ENCODE results near the gene TSEN2.

Gene TSEN2

DNA sequence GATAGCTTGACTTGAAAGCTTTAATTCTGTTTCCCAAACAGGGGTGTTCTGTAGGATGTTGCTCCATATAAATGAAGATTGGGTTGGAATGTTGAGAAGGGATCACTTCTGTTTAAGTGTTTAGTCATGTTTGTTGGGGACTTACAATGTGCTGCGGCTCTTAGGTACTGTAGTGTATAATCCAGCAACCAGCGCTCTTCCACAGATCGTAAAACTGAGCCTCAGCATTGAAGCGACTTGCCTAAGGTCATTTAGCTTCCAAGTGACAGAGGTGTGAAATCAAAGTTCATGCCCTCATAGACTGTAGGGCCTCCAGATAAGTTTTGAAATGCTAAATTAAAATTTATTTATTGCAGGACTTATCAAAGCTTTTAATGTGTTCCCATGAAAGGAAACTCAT lies 74.4 kb downstream of the TSEN2 start:
- Histone ChIP-seq H3K4me3 (ENCODE audit: low read length in 2 of 2) (peak overlapping the region; percentile 10 to 85), H3K4me1 (ENCODE audit: control insufficient read depth in 2 of 2, insufficient read depth in 2 of 2, low read length in 2 of 2) (peaks cover 21% of the 10 kb centered on the region in 2 donors), H3K9ac (ENCODE audit: low read depth in 1 of 2, low read length in 2 of 2) (peak overlapping the region; percentile 1 to 36), H3K36me3 (ENCODE audit: control insufficient read depth in 2 of 2, insufficient read depth in 2 of 2, low read length in 2 of 2) (no peaks in the 10 kb centered on the region), H3K27ac (ENCODE audit: low read depth in 2 of 2, low read length in 2 of 2) (no peak overlapping the region), H3K27me3 (ENCODE audit: control insufficient read depth in 2 of 2, insufficient read depth in 2 of 2, low read length in 2 of 2) (peaks cover 5% of the 10 kb centered on the region in 2 donors), H3K9me3 (ENCODE audit: control insufficient read depth in 2 of 2, low read length in 2 of 2) (no peaks in the 10 kb centered on the region)

- Histone ChIP-seq H3K27ac (ENCODE audit: low read depth in 2 of 2, low read length in 2 of 2) (no peak overlapping the region), H3K9ac (ENCODE audit: low read depth in 1 of 2, low read length in 2 of 2) (no peak overlapping the region), H3K9me3 (ENCODE audit: control insufficient read depth in 2 of 2, low read length in 2 of 2) (no peaks in the 10 kb centered on the region), H3K4me1 (ENCODE audit: control insufficient read depth in 2 of 2, insufficient read depth in 2 of 2, low read length in 2 of 2) (peaks cover 16 to 17% of the 10 kb centered on the region in 2 donors), H3K4me3 (ENCODE audit: low read length in 2 of 2) (no peak overlapping the region), H3K27me3 (ENCODE audit: control insufficient read depth in 2 of 2, insufficient read depth in 2 of 2, low read length in 2 of 2) (no peaks in the 10 kb centered on the region), H3K36me3 (ENCODE audit: control insufficient read depth in 2 of 2, insufficient read depth in 2 of 2, low read length in 2 of 2) (no peaks in the 10 kb centered on the region)
Measured at GRCh38 chr3:12559520-12559919, 75.2 kb downstream of the TSEN2 start.

DNA sequence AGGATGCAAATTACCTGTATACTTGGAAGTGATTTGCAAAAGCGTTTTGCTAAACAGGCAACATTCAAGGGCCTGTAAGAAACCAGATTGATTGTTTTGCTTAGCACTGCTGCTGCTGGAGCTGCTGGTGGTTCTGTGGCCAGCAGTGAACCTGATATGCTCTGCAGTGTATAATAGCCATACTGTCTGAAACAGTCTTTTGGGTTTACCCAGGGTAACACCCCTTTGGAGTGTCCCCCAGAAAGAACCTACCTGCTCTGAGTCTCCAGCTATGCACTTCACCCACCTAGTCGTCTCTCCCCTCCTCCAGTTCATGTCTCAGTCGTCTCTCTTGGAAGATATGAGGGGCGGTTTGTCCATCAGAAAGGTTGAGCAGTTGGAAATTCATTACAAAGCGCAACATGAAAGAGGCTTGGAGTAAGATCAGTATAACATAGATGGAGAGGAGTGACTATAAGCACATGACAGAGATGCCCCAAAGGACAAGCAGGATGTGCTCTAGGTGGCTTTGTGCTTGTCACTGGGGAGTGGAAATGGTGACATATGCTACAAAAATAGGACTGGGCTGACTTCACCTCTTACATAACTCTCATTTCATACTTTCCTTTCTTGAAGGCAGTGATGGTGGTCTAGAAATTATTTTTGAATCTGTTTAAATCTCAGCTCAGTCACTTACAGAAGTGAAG lies 76.4 kb downstream of the TSEN2 start:
- Histone ChIP-seq H3K4me3 (ENCODE audit: low read length in 2 of 2) (no peak overlapping the region), H3K9me3 (ENCODE audit: control insufficient read depth in 2 of 2, low read length in 2 of 2) (no peaks in the 10 kb centered on the region), H3K36me3 (ENCODE audit: control insufficient read depth in 2 of 2, insufficient read depth in 2 of 2, low read length in 2 of 2) (no peaks in the 10 kb centered on the region), H3K9ac (ENCODE audit: low read depth in 1 of 2, low read length in 2 of 2) (no peak overlapping the region), H3K27me3 (ENCODE audit: control insufficient read depth in 2 of 2, insufficient read depth in 2 of 2, low read length in 2 of 2) (no peaks in the 10 kb centered on the region), H3K27ac (ENCODE audit: low read depth in 2 of 2, low read length in 2 of 2) (no peak overlapping the region), H3K4me1 (ENCODE audit: control insufficient read depth in 2 of 2, insufficient read depth in 2 of 2, low read length in 2 of 2) (peaks cover 16 to 17% of the 10 kb centered on the region in 2 donors)

- Histone ChIP-seq H3K4me1 (ENCODE audit: control insufficient read depth in 2 of 2, insufficient read depth in 2 of 2, low read length in 2 of 2) (peaks cover 16% of the 10 kb centered on the region in 2 donors), H3K36me3 (ENCODE audit: control insufficient read depth in 2 of 2, insufficient read depth in 2 of 2, low read length in 2 of 2) (no peaks in the 10 kb centered on the region), H3K27ac (ENCODE audit: low read depth in 2 of 2, low read length in 2 of 2) (no peak overlapping the region), H3K27me3 (ENCODE audit: control insufficient read depth in 2 of 2, insufficient read depth in 2 of 2, low read length in 2 of 2) (no peaks in the 10 kb centered on the region), H3K9ac (ENCODE audit: low read depth in 1 of 2, low read length in 2 of 2) (no peak overlapping the region), H3K9me3 (ENCODE audit: control insufficient read depth in 2 of 2, low read length in 2 of 2) (no peaks in the 10 kb centered on the region), H3K4me3 (ENCODE audit: low read length in 2 of 2) (no peak overlapping the region)
Measured at GRCh38 chr3:12561397-12561796, 77.1 kb downstream of the TSEN2 start.

DNA sequence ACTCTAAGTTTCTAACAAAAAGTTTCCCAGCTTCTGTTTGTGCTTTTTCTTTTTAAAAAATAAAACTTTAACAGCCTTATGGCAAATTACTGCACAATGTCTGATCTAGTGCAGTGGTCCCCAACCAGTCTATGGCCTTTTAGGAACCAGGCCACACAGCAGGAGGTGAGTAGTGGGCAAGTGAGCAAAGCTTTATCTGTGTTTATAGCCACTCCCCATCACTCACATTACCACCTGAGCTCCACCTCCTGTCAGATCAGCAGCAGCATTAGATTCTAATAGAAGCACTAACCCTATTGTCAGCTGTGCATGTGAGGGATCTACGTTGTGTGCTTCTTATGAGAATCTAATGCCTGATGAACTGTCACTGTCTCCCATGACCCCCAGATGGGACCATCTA lies 78.2 kb downstream of the TSEN2 start:
- H3K27ac ChIP-seq (ENCODE audit: low read depth in 2 of 2, low read length in 2 of 2) = no peak overlapping the region
- no peak overlapping the region for H3K9ac ChIP-seq (ENCODE audit: low read depth in 1 of 2, low read length in 2 of 2)
- H3K4me3 ChIP-seq (ENCODE audit: low read length in 2 of 2) = no peak overlapping the region
- peaks cover 13 to 16% of the 10 kb centered on the region in 2 donors for H3K4me1 ChIP-seq (ENCODE audit: control insufficient read depth in 2 of 2, insufficient read depth in 2 of 2, low read length in 2 of 2)
- no peaks in the 10 kb centered on the region for H3K27me3 ChIP-seq (ENCODE audit: control insufficient read depth in 2 of 2, insufficient read depth in 2 of 2, low read length in 2 of 2)
- no peaks in the 10 kb centered on the region for H3K9me3 ChIP-seq (ENCODE audit: control insufficient read depth in 2 of 2, low read length in 2 of 2)
- H3K36me3 ChIP-seq (ENCODE audit: control insufficient read depth in 2 of 2, insufficient read depth in 2 of 2, low read length in 2 of 2) = no peaks in the 10 kb centered on the region

GRCh38 chr3:12566976-12567375 lies 82.7 kb downstream of the TSEN2 start:
- Histone ChIP-seq H3K27me3 (ENCODE audit: control insufficient read depth in 2 of 2, insufficient read depth in 2 of 2, low read length in 2 of 2) (no peaks in the 10 kb centered on the region), H3K27ac (ENCODE audit: low read depth in 2 of 2, low read length in 2 of 2) (no peak overlapping the region), H3K4me3 (ENCODE audit: low read length in 2 of 2) (no peak overlapping the region), H3K4me1 (ENCODE audit: control insufficient read depth in 2 of 2, insufficient read depth in 2 of 2, low read length in 2 of 2) (no peaks in the 10 kb centered on the region), H3K9ac (ENCODE audit: low read depth in 1 of 2, low read length in 2 of 2) (no peak overlapping the region), H3K9me3 (ENCODE audit: control insufficient read depth in 2 of 2, low read length in 2 of 2) (no peaks in the 10 kb centered on the region), H3K36me3 (ENCODE audit: control insufficient read depth in 2 of 2, insufficient read depth in 2 of 2, low read length in 2 of 2) (peaks cover 12 to 26% of the 10 kb centered on the region in 2 donors)

DNA sequence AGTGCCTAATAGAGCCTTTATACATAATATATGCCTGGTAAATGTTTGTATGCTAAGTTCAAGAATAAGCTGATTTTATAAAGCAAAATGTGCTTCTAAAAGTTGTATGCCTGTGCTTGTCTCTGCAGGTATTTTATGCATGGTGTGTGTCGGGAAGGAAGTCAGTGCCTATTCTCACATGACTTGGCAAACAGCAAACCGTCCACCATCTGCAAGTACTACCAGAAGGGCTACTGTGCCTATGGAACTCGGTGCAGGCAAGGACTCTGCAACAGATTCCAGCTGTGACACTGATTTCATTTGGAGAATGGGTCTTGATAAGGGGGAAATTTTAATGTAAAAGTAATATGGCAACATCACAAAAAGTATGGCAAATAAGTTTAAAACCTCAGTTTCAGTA lies 84.5 kb downstream of the TSEN2 start:
- Histone ChIP-seq H3K9ac (ENCODE audit: low read depth in 1 of 2, low read length in 2 of 2) (no peak overlapping the region), H3K4me3 (ENCODE audit: low read length in 2 of 2) (no peak overlapping the region), H3K4me1 (ENCODE audit: control insufficient read depth in 2 of 2, insufficient read depth in 2 of 2, low read length in 2 of 2) (no peaks in the 10 kb centered on the region), H3K27ac (ENCODE audit: low read depth in 2 of 2, low read length in 2 of 2) (no peak overlapping the region), H3K9me3 (ENCODE audit: control insufficient read depth in 2 of 2, low read length in 2 of 2) (no peaks in the 10 kb centered on the region), H3K36me3 (ENCODE audit: control insufficient read depth in 2 of 2, insufficient read depth in 2 of 2, low read length in 2 of 2) (peaks cover 21 to 38% of the 10 kb centered on the region in 2 donors), H3K27me3 (ENCODE audit: control insufficient read depth in 2 of 2, insufficient read depth in 2 of 2, low read length in 2 of 2) (no peaks in the 10 kb centered on the region)

DNA sequence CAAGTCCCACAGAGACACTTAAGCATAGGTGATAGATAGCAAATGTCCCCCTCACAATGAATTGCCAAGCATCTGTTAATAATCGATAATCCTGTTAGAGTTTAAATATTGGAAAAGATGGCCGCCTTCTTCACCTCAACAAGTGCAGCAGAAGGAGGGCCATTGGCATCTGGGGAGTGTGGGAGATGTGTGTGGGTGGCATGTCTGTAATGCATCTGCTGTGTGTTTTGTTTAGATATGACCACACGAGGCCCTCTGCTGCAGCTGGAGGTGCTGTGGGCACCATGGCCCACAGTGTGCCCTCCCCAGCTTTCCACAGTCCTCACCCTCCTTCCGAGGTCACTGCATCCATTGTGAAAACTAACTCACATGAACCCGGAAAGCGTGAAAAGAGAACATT lies 85.6 kb downstream of the TSEN2 start:
- Histone ChIP-seq H3K9ac (ENCODE audit: low read depth in 1 of 2, low read length in 2 of 2) (no peak overlapping the region), H3K4me1 (ENCODE audit: control insufficient read depth in 2 of 2, insufficient read depth in 2 of 2, low read length in 2 of 2) (peaks cover 0 to 2% of the 10 kb centered on the region in 2 donors), H3K27ac (ENCODE audit: low read depth in 2 of 2, low read length in 2 of 2) (no peak overlapping the region), H3K9me3 (ENCODE audit: control insufficient read depth in 2 of 2, low read length in 2 of 2) (no peaks in the 10 kb centered on the region), H3K4me3 (ENCODE audit: low read length in 2 of 2) (no peak overlapping the region), H3K36me3 (ENCODE audit: control insufficient read depth in 2 of 2, insufficient read depth in 2 of 2, low read length in 2 of 2) (peaks cover 31 to 49% of the 10 kb centered on the region in 2 donors), H3K27me3 (ENCODE audit: control insufficient read depth in 2 of 2, insufficient read depth in 2 of 2, low read length in 2 of 2) (no peaks in the 10 kb centered on the region)

DNA sequence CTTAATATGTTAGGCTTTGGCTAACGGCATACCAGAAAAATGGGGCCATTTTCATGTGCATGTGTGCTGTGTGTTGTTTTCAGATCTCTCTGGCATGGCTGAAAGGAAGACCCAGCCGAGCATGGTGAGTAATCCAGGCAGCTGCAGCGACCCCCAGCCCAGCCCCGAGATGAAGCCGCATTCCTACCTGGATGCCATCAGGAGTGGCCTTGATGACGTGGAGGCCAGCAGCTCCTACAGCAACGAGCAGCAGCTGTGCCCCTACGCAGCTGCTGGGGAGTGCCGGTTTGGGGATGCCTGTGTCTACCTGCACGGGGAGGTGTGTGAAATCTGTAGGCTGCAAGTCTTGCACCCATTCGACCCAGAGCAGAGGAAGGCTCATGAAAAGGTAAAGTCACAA lies 87.7 kb downstream of the TSEN2 start:
- Histone ChIP-seq H3K36me3 (ENCODE audit: control insufficient read depth in 2 of 2, insufficient read depth in 2 of 2, low read length in 2 of 2) (peaks cover 40 to 65% of the 10 kb centered on the region in 2 donors), H3K9me3 (ENCODE audit: control insufficient read depth in 2 of 2, low read length in 2 of 2) (no peaks in the 10 kb centered on the region), H3K27ac (ENCODE audit: low read depth in 2 of 2, low read length in 2 of 2) (no peak overlapping the region), H3K9ac (ENCODE audit: low read depth in 1 of 2, low read length in 2 of 2) (no peak overlapping the region), H3K4me1 (ENCODE audit: control insufficient read depth in 2 of 2, insufficient read depth in 2 of 2, low read length in 2 of 2) (peaks cover 0 to 8% of the 10 kb centered on the region in 2 donors), H3K27me3 (ENCODE audit: control insufficient read depth in 2 of 2, insufficient read depth in 2 of 2, low read length in 2 of 2) (no peaks in the 10 kb centered on the region), H3K4me3 (ENCODE audit: low read length in 2 of 2) (no peak overlapping the region)

DNA sequence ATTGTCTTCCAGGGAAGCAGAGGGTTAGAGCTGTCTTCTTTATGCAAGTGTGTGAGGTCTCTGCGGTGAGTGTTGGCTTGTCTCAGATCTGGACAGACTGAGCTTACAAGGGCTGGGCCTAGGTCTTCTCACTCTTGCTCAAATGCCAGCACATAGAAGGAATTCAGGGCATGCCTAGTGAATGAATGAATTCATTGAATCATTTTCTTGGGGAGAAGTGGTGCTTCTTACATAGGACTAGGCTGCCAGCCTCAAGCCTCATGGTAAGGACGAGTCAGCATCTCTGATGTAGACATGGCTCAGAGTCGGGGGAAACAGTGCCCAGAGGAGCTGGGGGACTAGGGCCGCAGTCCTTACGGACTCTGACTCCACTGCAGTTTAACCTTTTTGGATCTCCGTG lies 89.9 kb downstream of the TSEN2 start:
- no peaks in the 10 kb centered on the region for H3K27me3 ChIP-seq (ENCODE audit: control insufficient read depth in 2 of 2, insufficient read depth in 2 of 2, low read length in 2 of 2)
- H3K27ac ChIP-seq (ENCODE audit: low read depth in 2 of 2, low read length in 2 of 2) = no peak overlapping the region
- peaks cover 46 to 63% of the 10 kb centered on the region in 2 donors for H3K36me3 ChIP-seq (ENCODE audit: control insufficient read depth in 2 of 2, insufficient read depth in 2 of 2, low read length in 2 of 2)
- peaks cover 0 to 8% of the 10 kb centered on the region in 2 donors for H3K4me1 ChIP-seq (ENCODE audit: control insufficient read depth in 2 of 2, insufficient read depth in 2 of 2, low read length in 2 of 2)
- no peaks in the 10 kb centered on the region for H3K9me3 ChIP-seq (ENCODE audit: control insufficient read depth in 2 of 2, low read length in 2 of 2)
- no peak overlapping the region for H3K9ac ChIP-seq (ENCODE audit: low read depth in 1 of 2, low read length in 2 of 2)
- H3K4me3 ChIP-seq (ENCODE audit: low read length in 2 of 2) = no peak overlapping the region

All from mucosa of rectum (tissue), 2 donors.